MCF 10A (cell line): Measurements from ENCODE around the gene PLSCR5. TPM values are rescaled to one million over a fixed set of nuclear protein-coding genes. Genes with fewer than 3 reads are reported as not detected.

Experiments
- BruUV-seq: library from RNA; stranded (reverse); fragments of 400-500 nt; replicated peaks from 2 replicates; lab custom pipeline; 2021; lab: Mats Ljungman, UMichigan
- CTCF ChIA-PET: fragments of 300-600 bp; sonication (Branson Sonifier 250); formaldehyde crosslinking; extraction: SDS; loops from one replicate; lab custom pipeline; 2021; ENCODE audit warnings: antibody characterized with exemption, inconsistent platforms; lab: Yijun Ruan, JAX
- POLR2A ChIA-PET: fragments of 300-600, 350-650 bp; sonication (Branson Sonifier 250); formaldehyde crosslinking; extraction: SDS; loops from one replicate; lab custom pipeline; 2020; ENCODE audit warnings: antibody characterized with exemption, inconsistent platforms; lab: Yijun Ruan, JAX
- DNase-seq: peaks from one replicate; pipeline ENCODE4 v3.0.0-alpha.2; 2018; ENCODE audit not compliant: unreplicated experiment
- H3K27ac Mint-ChIP-seq: one replicate; pipeline ENCODE4 v1.8.0; 2022; ENCODE audit warnings: mild to moderate bottlenecking, low read depth, mixed read lengths; ENCODE audit not compliant: unreplicated experiment
- H3K27me3 Mint-ChIP-seq: one replicate; pipeline ENCODE4 v1.8.0; 2022; ENCODE audit warnings: mixed read lengths; ENCODE audit not compliant: insufficient read depth, unreplicated experiment
- H3K36me3 Mint-ChIP-seq: one replicate; pipeline ENCODE4 v1.8.0; 2022; ENCODE audit warnings: mild to moderate bottlenecking, moderate library complexity, mixed read lengths; ENCODE audit not compliant: insufficient read depth, unreplicated experiment
- H3K4me1 Mint-ChIP-seq: one replicate; pipeline ENCODE4 v1.8.0; 2022; ENCODE audit warnings: mixed read lengths; ENCODE audit not compliant: insufficient read depth, unreplicated experiment
- H3K4me3 Mint-ChIP-seq: one replicate; pipeline ENCODE4 v1.8.0; 2022; ENCODE audit warnings: mild to moderate bottlenecking, moderate library complexity, mixed read lengths; ENCODE audit not compliant: unreplicated experiment
- H3K9me3 Mint-ChIP-seq: one replicate; pipeline ENCODE4 v1.8.0; 2022; ENCODE audit warnings: mixed read lengths; ENCODE audit not compliant: unreplicated experiment
- intact Hi-C: fragments of 100-400 bp; cut with micrococcal nuclease; formaldehyde crosslinking; loops from 2 replicates; pipeline ENCODE4 v1.14.1; 2022
- total RNA-seq: library from RNA; stranded (reverse); gene quantifications from 2 replicates; pipeline ENCODE4 v1.2.3, GENCODE V29; 2022
- TF ChIP-seq, protein P1 (sequence below): fragments of 200-600 bp; IDR thresholded peaks from one replicate; pipeline ENCODE4 v1.8.0; 2022; ENCODE audit warnings: antibody characterized with exemption, mild to moderate bottlenecking; ENCODE audit not compliant: unreplicated experiment

The PLSCR5 gene
- total RNA-seq, 1 experiment from 2014 or later = not detected

DNA sequence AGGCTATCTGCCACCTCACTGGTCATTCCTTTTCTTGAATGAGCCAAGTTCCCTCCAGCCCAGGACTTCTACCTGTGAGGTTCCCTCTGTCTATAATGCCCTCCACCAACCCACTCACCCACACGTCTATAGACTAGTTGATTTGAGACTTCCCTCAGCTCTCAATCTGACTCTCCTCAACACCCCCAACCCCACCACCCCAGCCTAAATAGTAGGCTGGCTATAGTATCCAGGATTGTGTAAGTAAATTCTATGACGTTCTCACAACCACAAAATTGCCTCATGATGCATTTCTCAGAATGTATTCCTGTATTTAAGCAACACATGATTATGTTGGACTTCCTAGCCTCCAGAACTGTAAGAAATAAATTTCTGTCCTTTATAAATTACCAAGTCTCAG, 63.0 kb downstream of the PLSCR5 start:
- peak; percentile 73 for DNase-seq
- H3K4me1 Mint-ChIP-seq = peaks cover 32% of the 10 kb centered on the region
- H3K9me3 Mint-ChIP-seq = no peaks in the 10 kb centered on the region
- TF ChIP-seq, protein P1, sequence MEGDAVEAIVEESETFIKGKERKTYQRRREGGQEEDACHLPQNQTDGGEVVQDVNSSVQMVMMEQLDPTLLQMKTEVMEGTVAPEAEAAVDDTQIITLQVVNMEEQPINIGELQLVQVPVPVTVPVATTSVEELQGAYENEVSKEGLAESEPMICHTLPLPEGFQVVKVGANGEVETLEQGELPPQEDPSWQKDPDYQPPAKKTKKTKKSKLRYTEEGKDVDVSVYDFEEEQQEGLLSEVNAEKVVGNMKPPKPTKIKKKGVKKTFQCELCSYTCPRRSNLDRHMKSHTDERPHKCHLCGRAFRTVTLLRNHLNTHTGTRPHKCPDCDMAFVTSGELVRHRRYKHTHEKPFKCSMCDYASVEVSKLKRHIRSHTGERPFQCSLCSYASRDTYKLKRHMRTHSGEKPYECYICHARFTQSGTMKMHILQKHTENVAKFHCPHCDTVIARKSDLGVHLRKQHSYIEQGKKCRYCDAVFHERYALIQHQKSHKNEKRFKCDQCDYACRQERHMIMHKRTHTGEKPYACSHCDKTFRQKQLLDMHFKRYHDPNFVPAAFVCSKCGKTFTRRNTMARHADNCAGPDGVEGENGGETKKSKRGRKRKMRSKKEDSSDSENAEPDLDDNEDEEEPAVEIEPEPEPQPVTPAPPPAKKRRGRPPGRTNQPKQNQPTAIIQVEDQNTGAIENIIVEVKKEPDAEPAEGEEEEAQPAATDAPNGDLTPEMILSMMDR = no peak
- H3K27me3 Mint-ChIP-seq = no peaks in the 10 kb centered on the region
- BruUV-seq = no TSS peak
- H3K27ac Mint-ChIP-seq = peak overlapping the region; percentile 96
- peaks cover 29% of the 10 kb centered on the region for H3K36me3 Mint-ChIP-seq
- CTCF ChIA-PET = interaction anchor here (1.2 kb wide), 1 partner anchor 29 kb away, joined by 4 read pairs; no protein-coding TSS in a partner anchor
- H3K4me3 Mint-ChIP-seq = peak overlapping the region; percentile 79
- intact Hi-C loops = loop anchor here (5.0 kb wide), 1 partner anchor 35 kb away; no protein-coding TSS in a partner anchor
- POLR2A ChIA-PET = interaction anchor here (1.5 to 4.4 kb wide), 2 partner anchors 8 to 9 kb away, joined by 3 to 33 read pairs; no protein-coding TSS in a partner anchor

DNA sequence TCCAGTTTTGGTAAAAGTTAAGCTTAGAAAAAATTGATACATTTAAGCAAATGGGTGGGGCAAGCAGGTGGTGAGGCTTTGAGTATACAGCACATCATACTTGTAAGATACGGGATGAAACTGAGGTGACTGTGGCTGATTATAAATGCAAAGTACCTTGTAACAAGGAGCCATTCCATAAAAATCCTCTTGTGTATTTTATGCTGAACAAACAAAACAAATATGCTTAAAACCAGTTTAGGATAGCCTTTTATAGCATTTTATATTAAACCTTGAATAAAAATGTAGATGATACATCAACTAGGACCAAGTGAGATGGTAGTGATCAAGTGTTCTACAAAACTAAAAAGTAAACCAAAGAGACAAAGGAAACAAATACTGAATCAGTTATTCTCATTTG, 64.2 kb downstream of the PLSCR5 start:
- no peak for DNase-seq
- TF ChIP-seq, protein P1 = no peak
- intact Hi-C loops = loop anchor here (5.0 kb wide), 1 partner anchor 36 kb away; no protein-coding TSS in a partner anchor
- Mint-ChIP-seq H3K9me3 (no peaks in the 10 kb centered on the region), H3K27me3 (no peaks in the 10 kb centered on the region), H3K4me3 (peak overlapping the region; percentile 79), H3K36me3 (peaks cover 38% of the 10 kb centered on the region), H3K27ac (peak overlapping the region; percentile 96), H3K4me1 (peaks cover 39% of the 10 kb centered on the region)
- POLR2A ChIA-PET = interaction anchor here (0.6 to 1.7 kb wide), 2 partner anchors 11 to 290 kb away, joined by 4 read pairs; no protein-coding TSS in a partner anchor
- CTCF ChIA-PET = interaction anchor here (0.5 to 1.4 kb wide), 4 partner anchors 8 to 321 kb away, joined by 3 to 6 read pairs (median 4); no protein-coding TSS in a partner anchor
- no TSS peak for BruUV-seq

DNA sequence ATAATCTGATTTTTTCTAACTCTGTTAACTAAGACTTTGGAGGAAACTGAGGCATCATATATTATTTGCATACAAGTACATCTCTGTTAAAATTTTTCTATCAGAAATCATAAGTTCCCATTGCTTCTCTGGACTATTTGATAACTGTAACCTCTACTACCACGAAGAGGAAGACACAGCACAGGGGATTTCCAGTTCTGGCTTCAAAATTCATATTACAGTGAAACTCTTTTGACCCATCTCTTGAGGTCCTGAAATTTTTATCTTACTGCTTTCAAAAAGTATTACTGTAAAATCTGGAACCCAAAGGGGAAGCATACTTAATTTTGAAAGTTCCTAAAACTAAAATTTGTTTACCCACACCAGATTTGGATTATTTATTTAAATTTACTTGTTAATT, 64.9 kb downstream of the PLSCR5 start:
- CTCF ChIA-PET = interaction anchor here (0.5 to 1.4 kb wide), 3 partner anchors 15 to 320 kb away, joined by 3 to 6 read pairs (median 3); no protein-coding TSS in a partner anchor
- TF ChIP-seq, protein P1 = no peak
- POLR2A ChIA-PET = interaction anchor here (1.7 kb wide), 1 partner anchor 11 kb away, joined by 4 read pairs; no protein-coding TSS in a partner anchor
- BruUV-seq = no TSS peak
- H3K27ac Mint-ChIP-seq = no peak overlapping the region
- H3K4me3 Mint-ChIP-seq = peak overlapping the region; percentile 79
- peaks cover 41% of the 10 kb centered on the region for H3K4me1 Mint-ChIP-seq
- no peaks in the 10 kb centered on the region for H3K27me3 Mint-ChIP-seq
- no peaks in the 10 kb centered on the region for H3K9me3 Mint-ChIP-seq
- intact Hi-C loops = loop anchor here (5.0 kb wide), 1 partner anchor 37 kb away; no protein-coding TSS in a partner anchor
- DNase-seq = no peak
- H3K36me3 Mint-ChIP-seq = peaks cover 38% of the 10 kb centered on the region

DNA sequence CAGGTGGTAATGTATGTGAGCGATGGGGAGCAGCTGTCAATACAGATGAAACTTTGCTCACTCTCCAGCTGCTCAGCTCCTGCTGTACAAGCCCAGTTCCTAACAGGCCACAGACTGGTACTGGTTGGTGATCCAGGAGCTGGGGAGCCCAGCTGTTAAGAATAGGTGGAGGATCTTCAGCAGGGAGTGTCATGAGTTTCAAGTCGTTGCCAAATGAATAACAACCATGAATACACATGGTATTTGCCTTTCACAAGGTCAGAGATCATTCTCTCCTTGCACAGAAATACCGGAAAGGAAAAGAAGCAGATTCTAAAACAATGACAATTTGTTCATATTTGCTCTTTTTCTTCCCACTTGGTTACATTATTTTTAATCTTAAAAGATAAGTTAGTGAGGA, 65.8 kb downstream of the PLSCR5 start:
- H3K4me1 Mint-ChIP-seq = peaks cover 47% of the 10 kb centered on the region
- TF ChIP-seq, protein P1 = no peak
- H3K9me3 Mint-ChIP-seq = no peaks in the 10 kb centered on the region
- DNase-seq = no peak
- H3K4me3 Mint-ChIP-seq = no peak overlapping the region
- H3K27ac Mint-ChIP-seq = no peak overlapping the region
- peaks cover 41% of the 10 kb centered on the region for H3K36me3 Mint-ChIP-seq
- ChIA-PET CTCF (no interaction called here), POLR2A (no interaction called here)
- intact Hi-C loops = no loop called here
- BruUV-seq = no TSS peak
- no peaks in the 10 kb centered on the region for H3K27me3 Mint-ChIP-seq
